Tongue (tissue), 2 donors: ENCODE results near the gene RAB28. TPM values are rescaled to one million over a fixed set of nuclear protein-coding genes. Genes with fewer than 3 reads are reported as not detected.
A peak's percentile ranks its signal among the peaks of the same experiment; 100 is the strongest.

Experiments
- DNase-seq: peaks from one replicate; pipeline ENCODE4 v3.0.0-alpha.2; 2015
- total RNA-seq: library from RNA; depleted of rRNA; stranded (reverse); fragments of >200 nt; gene quantifications from one replicate; pipeline ENCODE4 v1.2.3, GENCODE V29; 2014

Gene RAB28
- total RNA-seq, 1 donor from 2014 or later = 18.4 TPM

DNA sequence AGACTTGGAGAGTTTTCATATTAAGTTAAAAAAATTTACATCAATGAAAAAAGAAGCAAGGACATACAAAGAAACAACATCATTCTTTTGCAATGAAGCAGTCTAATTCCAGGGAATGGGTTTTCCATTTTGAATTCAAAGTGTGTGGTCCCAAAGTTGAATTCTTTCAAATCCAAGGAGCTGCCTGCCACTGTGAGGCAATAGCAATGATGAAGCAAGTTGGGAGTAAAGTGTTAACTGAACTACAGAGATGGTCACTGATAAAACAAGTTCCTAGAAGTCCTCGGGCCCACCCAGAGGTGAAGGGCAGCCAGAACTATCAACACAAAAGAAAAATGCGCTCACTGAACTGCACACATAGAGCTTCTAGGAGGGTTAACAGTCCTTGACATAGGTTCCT lies 115.9 kb downstream of the RAB28 start:
- DNase-seq = no peak

DNA sequence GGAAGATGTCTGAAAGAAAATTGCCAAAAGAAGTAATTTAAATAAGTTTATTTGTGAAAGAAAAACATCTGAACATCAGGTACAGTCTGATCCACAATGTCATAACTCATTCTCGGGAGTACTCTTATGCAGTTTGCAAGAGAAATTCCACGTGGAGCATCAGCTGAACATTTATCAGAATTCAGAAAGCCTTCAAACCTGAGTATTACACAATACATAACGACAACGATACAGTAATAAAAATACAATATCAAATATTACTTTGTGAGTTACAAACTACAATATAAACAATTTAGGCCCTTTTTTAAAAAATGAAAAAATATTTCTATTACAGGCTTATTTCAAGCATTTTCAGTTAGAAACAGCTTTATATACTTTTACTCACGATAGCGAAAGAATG lies 116.4 kb downstream of the RAB28 start:
- no peak for DNase-seq

DNA sequence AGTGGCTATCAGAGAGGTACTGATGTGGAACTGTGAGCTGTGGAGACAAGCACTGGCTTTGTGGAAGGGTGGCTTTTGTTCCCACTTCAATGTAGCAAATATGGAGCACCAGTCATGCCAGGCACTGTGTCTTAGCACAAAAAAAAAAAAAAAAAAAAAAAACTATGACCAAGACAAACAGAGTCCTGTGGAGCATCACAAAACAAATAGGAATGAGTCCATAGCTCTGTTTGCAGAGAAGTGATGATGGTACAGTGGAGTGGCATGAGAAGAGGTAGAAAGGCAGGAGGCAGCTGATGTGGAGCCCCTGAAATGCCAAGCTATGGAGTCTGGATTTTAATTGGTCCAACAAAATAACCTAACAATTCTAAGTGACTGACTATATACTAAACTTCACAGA lies 116.9 kb downstream of the RAB28 start:
- DNase-seq = no peak

DNA sequence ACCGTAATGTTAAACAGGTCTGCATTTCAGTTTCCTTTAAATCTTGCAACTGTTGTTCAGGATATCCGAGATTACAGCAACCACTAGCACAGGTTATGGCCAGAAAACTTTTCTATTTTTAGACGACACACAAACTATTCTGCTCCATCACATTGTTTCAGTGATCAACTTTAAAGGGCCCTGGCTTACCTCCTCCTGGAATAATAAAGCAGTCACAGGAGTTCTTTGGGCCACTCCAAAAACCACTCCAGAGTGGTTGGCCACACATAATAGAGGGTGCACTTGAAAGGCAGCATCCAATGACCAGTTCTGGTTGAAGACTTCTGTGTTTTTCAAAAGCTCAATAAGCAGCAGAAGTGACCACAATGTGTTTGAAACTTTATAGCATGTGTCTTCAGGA lies 118.9 kb downstream of the RAB28 start:
- no peak for DNase-seq

- DNase-seq = no peak
These were observed 119.5 kb downstream of the RAB28 start for GRCh38 chr4:13364653-13365052.

- no peak for DNase-seq
These were observed 120.0 kb downstream of the RAB28 start for GRCh38 chr4:13364172-13364571.

- no peak for DNase-seq
These were observed 124.3 kb downstream of the RAB28 start for GRCh38 chr4:13359809-13360208.

DNA sequence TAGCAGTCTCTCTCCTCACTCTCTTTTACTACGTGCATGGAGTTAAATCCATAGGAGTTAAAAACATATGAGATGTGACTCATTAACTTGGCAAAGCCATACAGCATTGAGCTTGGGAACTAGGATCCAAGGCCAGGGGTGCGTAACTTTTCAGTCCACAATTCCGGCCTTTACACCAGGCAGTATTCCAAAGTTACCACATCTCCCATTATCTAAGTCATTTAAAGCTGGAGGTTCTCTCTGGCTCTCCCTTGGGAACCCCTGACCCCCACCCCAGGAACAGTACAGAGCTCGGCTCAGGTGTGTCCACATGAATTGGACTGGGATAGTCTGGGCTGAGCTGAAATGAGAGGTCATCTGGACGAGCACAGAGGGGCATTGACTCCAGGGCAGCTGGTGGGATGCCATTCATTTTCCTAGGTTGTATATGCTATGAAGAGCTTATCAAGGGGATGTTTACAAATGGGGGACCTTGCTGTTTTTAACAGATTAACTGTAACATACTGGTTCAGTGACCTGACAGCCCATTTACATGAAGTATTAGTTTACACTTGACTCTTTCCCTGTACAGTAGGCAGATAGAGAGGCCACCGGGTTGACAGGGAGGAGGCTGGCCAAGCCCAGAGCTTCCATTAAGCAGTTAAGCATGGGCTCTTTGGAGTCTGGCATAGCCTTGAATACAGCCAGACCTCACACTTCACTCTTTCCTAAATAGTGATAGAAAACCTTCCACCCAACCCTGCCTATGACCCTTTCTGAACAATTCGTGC lies 128.8 kb downstream of the RAB28 start:
- DNase-seq = peak; percentile 17

DNA sequence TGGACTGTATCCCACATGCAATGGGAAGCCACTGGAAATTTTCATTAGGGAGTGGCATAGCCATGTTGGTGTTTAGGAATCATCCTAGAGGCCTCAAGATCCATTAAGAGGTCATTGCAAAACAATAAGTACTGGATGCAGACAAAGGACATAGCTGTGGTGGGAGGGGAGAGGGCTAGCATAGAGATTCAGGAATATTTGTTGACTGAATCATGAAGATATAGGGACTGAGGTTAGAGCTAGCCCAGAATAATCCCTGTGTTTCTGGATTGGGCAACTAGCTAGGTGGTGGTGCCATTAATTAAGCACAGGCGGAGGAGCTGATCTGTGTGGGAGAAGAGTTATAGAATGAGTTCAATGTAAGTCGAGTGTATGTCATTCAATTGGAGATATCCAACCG lies 135.0 kb downstream of the RAB28 start:
- DNase-seq = no peak

DNA sequence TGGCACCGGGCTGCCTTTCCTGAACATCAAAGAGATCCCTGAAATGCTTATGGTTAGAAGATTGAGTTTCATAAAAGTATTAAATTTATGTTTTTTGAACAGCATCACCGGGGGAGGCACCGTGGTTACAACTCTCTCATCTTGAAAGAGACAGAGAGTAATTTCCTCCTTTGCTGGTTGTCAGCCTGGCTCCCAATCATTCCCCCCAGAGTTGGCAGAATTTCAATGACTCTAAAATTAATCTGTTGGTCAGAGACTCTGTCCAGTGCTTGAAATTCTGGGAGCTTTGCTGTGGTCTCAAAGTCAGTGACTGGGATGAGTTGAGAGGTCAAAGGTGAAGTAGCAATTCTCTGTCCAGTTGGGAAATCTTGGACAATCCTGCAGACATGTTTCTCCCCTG lies 135.9 kb downstream of the RAB28 start:
- no peak for DNase-seq

DNA sequence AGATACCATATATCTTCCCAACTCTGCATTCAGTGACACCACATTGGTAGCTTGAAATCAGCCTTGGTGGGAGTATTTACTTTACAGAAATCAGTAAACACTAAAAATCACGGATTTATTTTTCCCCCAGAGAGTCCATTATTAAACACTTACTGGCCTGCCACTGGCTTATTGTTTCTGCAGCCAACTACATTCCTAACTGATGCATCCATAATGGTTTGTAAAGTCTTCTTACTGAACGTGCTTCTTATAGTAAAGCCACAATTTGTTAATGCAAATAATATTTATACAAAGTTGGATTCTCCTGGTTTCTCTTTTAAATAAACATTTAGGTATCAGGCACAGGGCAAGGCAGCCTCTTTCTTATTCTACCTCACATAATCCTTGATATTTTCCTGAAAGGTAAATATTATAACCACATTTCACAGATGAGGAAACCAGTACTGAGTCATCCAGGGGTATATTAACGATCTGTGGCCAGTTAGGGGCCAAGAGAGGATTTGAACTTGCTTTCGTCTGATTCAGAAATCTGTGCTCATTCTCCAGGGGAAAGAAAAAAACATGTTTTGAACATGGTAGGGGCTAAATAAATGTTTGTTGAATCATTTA lies 136.5 kb downstream of the RAB28 start:
- no peak for DNase-seq

DNA sequence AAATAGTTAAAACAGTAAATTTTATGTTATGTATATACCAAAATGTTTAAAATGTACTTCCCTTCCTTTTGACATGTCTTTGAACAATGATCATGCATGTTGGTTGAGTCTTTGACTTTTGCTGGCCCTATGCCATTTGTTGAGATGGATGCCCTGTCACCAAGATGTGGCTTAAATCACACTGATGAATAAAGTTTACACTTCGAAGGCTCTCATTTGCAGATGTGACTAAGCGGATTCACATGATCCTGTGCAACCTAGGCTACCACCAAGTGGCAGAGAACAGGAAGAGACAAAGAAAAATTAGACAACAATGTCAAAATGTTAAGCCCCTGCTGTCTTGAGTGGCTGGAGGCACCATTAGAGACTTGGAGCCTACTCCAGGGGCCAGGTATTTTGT lies 139.9 kb downstream of the RAB28 start:
- no peak for DNase-seq

GRCh38 chr4:13340672-13341071 lies 143.5 kb downstream of the RAB28 start:
- DNase-seq = no peak

DNA sequence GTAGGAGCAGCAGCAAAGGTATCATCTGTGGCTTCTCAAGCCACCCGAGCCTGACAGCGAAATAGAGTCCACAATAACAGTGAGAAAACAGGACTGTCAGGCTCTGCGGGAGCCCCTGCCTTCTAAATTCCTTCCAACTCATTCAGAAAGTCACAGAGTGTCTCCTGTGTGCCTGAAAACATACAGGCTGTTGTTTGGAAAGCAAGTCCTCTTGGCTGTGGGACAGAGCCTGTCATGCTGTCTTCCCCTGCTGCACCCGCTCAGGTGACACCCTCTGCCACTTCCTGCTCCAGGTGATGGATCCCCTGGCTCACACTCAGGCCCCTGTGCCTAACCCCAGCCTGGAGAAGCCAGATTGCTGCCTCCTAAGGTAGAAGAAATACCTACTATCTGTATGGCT lies 152.3 kb downstream of the RAB28 start:
- no peak for DNase-seq

- DNase-seq = no peak
These were observed 154.2 kb downstream of the RAB28 start for GRCh38 chr4:13329963-13330362.

DNA sequence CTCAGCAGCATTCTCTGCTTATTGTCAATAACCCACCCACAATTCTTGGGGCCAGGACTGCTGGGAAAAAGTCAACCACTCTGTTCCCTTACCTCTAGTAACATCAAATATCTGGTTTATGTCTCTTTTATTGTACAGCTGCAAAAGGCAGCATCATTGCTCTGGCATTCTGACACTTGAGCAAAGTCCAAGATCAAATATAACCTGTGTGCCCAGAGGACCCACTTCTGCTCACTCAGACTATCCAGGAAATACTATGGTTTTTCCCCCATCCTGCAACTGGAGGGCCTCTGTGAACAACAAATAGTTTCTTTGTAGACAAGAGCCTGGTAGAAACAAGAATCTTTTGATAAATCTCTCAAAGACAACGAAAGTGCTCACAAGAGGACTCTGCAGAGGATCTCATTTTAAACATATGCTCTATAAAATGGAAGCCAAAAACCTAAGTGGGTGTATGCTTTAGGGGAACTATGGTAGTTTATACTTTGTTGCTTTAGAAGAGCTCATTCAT lies 154.7 kb downstream of the RAB28 start:
- DNase-seq = no peak

DNA sequence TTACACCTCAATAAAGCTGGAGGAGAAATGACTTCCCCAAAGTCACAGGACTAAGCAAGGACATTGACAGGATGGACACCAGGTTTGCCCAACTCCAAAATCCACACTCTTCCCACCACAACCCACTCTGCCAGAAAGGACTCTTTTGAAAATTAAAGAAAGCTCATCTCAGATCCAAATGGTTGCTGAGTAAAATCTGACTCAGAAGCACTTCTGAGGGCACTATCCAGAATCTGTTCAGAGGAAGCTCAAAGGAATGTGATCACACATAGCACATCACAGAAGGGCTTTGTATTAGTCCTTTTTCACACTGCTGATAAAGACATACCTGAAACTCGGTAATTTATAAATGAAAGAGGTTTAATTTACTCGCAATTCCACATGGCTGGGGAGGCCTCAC lies 155.5 kb downstream of the RAB28 start:
- DNase-seq = no peak

- no peak for DNase-seq
These were observed 156.1 kb downstream of the RAB28 start for GRCh38 chr4:13327991-13328390.

DNA sequence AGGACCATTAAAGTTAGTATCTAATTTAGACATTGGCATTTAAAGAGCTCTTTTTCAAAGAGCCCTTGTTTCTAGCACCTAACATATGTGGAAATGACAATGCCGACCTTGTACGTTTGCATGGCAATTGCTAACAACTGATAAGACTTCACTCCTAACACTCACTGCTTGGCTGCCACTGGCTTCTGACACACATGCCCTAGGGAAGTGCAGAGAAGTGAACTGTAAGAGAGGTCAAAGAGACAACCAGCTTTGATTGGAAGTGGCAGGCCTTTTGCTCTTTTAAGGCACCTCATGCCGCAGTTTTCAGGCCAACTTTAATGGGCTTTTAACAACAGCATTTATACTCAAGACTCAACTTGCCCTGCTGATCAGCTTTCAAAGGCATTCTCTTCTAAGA lies 158.4 kb downstream of the RAB28 start:
- no peak for DNase-seq

- no peak for DNase-seq
These were observed 160.2 kb downstream of the RAB28 start for GRCh38 chr4:13323921-13324320.

- DNase-seq = no peak
These were observed 161.4 kb downstream of the RAB28 start for GRCh38 chr4:13322681-13323101.
